Measurements from ENCODE around the gene ADGRB3. TPM values are rescaled to one million over a fixed set of nuclear protein-coding genes. Genes with fewer than 3 reads are reported as not detected.
"Not testable (repeated sequence)": the region's sequence is repeated elsewhere in the genome, so short reads cannot be mapped to it uniquely, and the experiment has no call there.

Gene ADGRB3
- total RNA-seq, 2 experiments from 2014 or later = not detected

- H3K4me3 Mint-ChIP-seq = no peak overlapping the region
- H3K9me3 Mint-ChIP-seq = peaks cover 1% of the 10 kb centered on the region
- no peak overlapping the region for H3K27ac Mint-ChIP-seq
- no peaks in the 10 kb centered on the region for H3K27me3 Mint-ChIP-seq
- no peaks in the 10 kb centered on the region for H3K36me3 Mint-ChIP-seq
- H3K4me1 Mint-ChIP-seq = no peaks in the 10 kb centered on the region
- DNase-seq = no peak
Measured at GRCh38 chr6:69280858-69281257, 645.8 kb downstream of the ADGRB3 start.

DNA sequence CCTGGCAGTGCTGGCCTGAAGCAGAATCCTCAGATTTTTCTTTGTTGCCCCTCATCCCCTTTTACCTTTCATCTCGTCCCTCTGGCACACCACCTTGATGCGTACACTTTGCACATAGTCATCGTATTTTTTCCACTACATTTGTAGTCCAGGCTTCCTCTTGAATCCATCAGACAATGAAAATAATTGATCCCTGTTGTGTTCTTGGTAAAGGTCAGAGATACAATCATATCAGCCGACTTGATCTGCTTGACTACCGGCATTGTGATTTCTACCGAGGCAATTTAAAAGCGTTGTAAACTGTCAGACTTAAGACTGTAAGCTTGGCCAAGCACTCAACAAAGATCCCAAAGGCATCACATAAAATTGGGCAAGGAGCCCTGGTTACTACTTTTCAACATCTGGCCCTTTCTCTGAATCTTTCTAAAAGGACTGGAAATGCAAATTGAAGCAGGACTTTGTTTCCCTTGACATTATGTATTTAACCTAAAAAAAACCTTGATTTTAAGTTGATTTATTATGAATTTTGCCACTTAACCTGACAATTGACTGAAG lies 649.2 kb downstream of the ADGRB3 start:
- DNase-seq = no peak
- Mint-ChIP-seq H3K27me3 (no peaks in the 10 kb centered on the region), H3K4me3 (no peak overlapping the region), H3K4me1 (no peaks in the 10 kb centered on the region), H3K27ac (no peak overlapping the region), H3K36me3 (no peaks in the 10 kb centered on the region), H3K9me3 (peaks cover 1% of the 10 kb centered on the region)

DNA sequence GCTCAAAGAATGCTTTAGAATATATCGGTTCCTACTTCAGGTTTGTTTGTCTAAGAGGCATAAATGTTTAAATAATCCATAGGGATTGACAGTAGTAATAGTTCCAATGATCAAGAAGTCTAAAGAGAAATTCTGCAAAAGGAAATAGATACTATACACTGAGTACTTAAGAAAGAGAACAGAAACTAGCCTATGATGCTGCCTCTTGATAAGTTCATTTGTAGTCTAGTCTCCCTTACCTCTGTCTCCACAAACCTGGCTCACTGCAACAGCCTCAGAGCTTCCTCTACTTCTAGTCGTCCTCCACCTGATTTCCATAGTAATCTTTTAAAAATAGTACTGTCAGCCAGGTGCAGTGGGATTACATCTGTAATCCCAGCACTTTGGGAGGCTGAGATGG lies 650.0 kb downstream of the ADGRB3 start:
- peaks cover 1% of the 10 kb centered on the region for H3K9me3 Mint-ChIP-seq
- no peak overlapping the region for H3K4me3 Mint-ChIP-seq
- no peak overlapping the region for H3K27ac Mint-ChIP-seq
- DNase-seq = no peak
- no peaks in the 10 kb centered on the region for H3K4me1 Mint-ChIP-seq
- H3K27me3 Mint-ChIP-seq = no peaks in the 10 kb centered on the region
- no peaks in the 10 kb centered on the region for H3K36me3 Mint-ChIP-seq

- DNase-seq = no peak
- no peaks in the 10 kb centered on the region for H3K27me3 Mint-ChIP-seq
- no peak overlapping the region for H3K27ac Mint-ChIP-seq
- no peak overlapping the region for H3K4me3 Mint-ChIP-seq
- no peaks in the 10 kb centered on the region for H3K4me1 Mint-ChIP-seq
- no peaks in the 10 kb centered on the region for H3K36me3 Mint-ChIP-seq
- peaks cover 1% of the 10 kb centered on the region for H3K9me3 Mint-ChIP-seq
Measured at GRCh38 chr6:69286331-69286730, 651.2 kb downstream of the ADGRB3 start.

GRCh38 chr6:69288198-69288597 lies 653.1 kb downstream of the ADGRB3 start:
- H3K9me3 Mint-ChIP-seq, H3K36me3 Mint-ChIP-seq, H3K27ac Mint-ChIP-seq, H3K4me1 Mint-ChIP-seq, H3K27me3 Mint-ChIP-seq, H3K4me3 Mint-ChIP-seq, DNase-seq: not testable (repeated sequence)

- Mint-ChIP-seq H3K9me3 (peaks cover 1% of the 10 kb centered on the region), H3K27me3 (no peaks in the 10 kb centered on the region), H3K4me3 (no peak overlapping the region), H3K4me1 (no peaks in the 10 kb centered on the region), H3K36me3 (no peaks in the 10 kb centered on the region), H3K27ac (no peak overlapping the region)
- no peak for DNase-seq
Measured at GRCh38 chr6:69289689-69290495, 654.8 kb downstream of the ADGRB3 start.

GRCh38 chr6:69293471-69293870 lies 658.4 kb downstream of the ADGRB3 start:
- Mint-ChIP-seq H3K36me3 (no peaks in the 10 kb centered on the region), H3K4me1 (no peaks in the 10 kb centered on the region), H3K4me3 (no peak overlapping the region), H3K27me3 (no peaks in the 10 kb centered on the region), H3K9me3 (peaks cover 3% of the 10 kb centered on the region), H3K27ac (no peak overlapping the region)
- no peak for DNase-seq

- DNase-seq = no peak
- Mint-ChIP-seq H3K36me3 (no peaks in the 10 kb centered on the region), H3K27ac (no peak overlapping the region), H3K27me3 (no peaks in the 10 kb centered on the region), H3K4me3 (no peak overlapping the region), H3K4me1 (no peaks in the 10 kb centered on the region), H3K9me3 (peaks cover 3% of the 10 kb centered on the region)
Measured at GRCh38 chr6:69294407-69294806, 659.3 kb downstream of the ADGRB3 start.

- Mint-ChIP-seq H3K4me3 (no peak overlapping the region), H3K27me3 (no peaks in the 10 kb centered on the region), H3K27ac (no peak overlapping the region), H3K9me3 (peaks cover 3% of the 10 kb centered on the region), H3K4me1 (no peaks in the 10 kb centered on the region), H3K36me3 (no peaks in the 10 kb centered on the region)
- no peak for DNase-seq
Measured at GRCh38 chr6:69294862-69295261, 659.8 kb downstream of the ADGRB3 start.

DNA sequence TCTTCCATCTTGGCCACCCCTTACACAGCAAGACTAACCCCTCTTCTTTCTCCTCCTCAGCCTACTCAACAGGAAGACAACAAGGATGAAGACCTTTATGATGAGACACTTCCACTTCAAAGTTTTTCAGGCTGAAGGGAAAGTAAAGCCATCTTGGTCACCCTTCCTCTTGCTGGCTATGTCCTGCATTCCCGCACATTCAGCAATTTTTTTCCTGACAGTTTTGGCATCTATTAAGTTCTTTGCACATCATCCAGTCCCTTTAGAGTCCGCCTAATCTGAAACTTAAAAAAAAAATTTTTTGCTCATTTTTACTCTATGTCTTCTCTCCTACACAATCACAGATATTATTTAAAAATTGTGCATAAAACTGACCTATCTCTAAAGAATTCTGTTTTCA lies 668.3 kb downstream of the ADGRB3 start:
- H3K9me3 Mint-ChIP-seq = no peaks in the 10 kb centered on the region
- H3K27me3 Mint-ChIP-seq = no peaks in the 10 kb centered on the region
- no peak overlapping the region for H3K4me3 Mint-ChIP-seq
- H3K27ac Mint-ChIP-seq = no peak overlapping the region
- DNase-seq = no peak
- no peaks in the 10 kb centered on the region for H3K36me3 Mint-ChIP-seq
- H3K4me1 Mint-ChIP-seq = no peaks in the 10 kb centered on the region

GRCh38 chr6:69305456-69305855 lies 670.4 kb downstream of the ADGRB3 start:
- H3K36me3 Mint-ChIP-seq = no peaks in the 10 kb centered on the region
- no peak overlapping the region for H3K4me3 Mint-ChIP-seq
- H3K27ac Mint-ChIP-seq = no peak overlapping the region
- H3K27me3 Mint-ChIP-seq = no peaks in the 10 kb centered on the region
- no peak for DNase-seq
- H3K4me1 Mint-ChIP-seq = no peaks in the 10 kb centered on the region
- no peaks in the 10 kb centered on the region for H3K9me3 Mint-ChIP-seq

DNA sequence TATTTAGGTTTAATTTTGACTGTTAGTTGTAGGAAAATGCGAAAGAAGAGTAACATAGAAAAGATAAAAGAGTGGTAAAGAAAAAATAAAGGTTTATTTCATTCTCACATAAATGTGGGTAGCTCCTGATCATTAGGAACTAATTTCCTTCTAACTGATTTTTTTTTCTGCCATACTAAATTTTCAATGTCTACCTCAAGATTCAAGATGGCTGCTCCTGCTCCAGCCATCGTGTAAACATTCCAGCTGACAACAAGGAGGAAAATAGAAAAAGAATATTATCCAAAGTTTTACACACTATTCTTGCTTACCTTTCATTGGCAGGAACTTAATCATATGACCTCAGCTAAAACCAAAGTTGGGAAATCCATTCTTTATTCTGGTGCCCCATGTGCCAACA lies 673.5 kb downstream of the ADGRB3 start:
- no peak for DNase-seq
- H3K27ac Mint-ChIP-seq = no peak overlapping the region
- H3K27me3 Mint-ChIP-seq = no peaks in the 10 kb centered on the region
- H3K36me3 Mint-ChIP-seq = no peaks in the 10 kb centered on the region
- H3K4me3 Mint-ChIP-seq = no peak overlapping the region
- no peaks in the 10 kb centered on the region for H3K9me3 Mint-ChIP-seq
- no peaks in the 10 kb centered on the region for H3K4me1 Mint-ChIP-seq

- DNase-seq = no peak
- no peak overlapping the region for H3K27ac Mint-ChIP-seq
- H3K27me3 Mint-ChIP-seq = no peaks in the 10 kb centered on the region
- no peaks in the 10 kb centered on the region for H3K4me1 Mint-ChIP-seq
- no peak overlapping the region for H3K4me3 Mint-ChIP-seq
- H3K36me3 Mint-ChIP-seq = no peaks in the 10 kb centered on the region
- no peaks in the 10 kb centered on the region for H3K9me3 Mint-ChIP-seq
Measured at GRCh38 chr6:69311888-69312287, 676.8 kb downstream of the ADGRB3 start.

GRCh38 chr6:69314001-69314400 lies 678.9 kb downstream of the ADGRB3 start:
- no peak overlapping the region for H3K27ac Mint-ChIP-seq
- no peaks in the 10 kb centered on the region for H3K27me3 Mint-ChIP-seq

DNA sequence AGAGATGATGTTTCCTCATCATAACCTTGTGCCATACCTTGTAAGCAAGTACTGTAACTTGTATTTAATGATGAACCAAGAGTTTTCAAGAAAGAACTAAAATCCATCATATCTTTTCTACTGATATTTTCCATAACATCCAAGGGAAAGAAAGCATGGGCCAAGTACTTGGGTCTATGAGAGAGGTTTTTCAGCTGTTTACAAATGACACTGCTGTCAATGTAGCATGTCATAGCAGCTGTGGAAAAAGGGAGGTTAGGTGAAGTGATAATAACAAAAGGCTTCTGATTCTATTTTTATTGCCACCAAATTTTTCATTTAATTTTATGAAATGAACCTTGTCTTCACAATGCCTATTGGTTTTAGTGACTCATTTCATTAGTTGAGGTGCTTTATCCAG lies 679.4 kb downstream of the ADGRB3 start:
- H3K27me3 Mint-ChIP-seq = no peaks in the 10 kb centered on the region
- H3K36me3 Mint-ChIP-seq = no peaks in the 10 kb centered on the region
- no peaks in the 10 kb centered on the region for H3K4me1 Mint-ChIP-seq
- H3K9me3 Mint-ChIP-seq = no peaks in the 10 kb centered on the region
- no peak overlapping the region for H3K4me3 Mint-ChIP-seq
- H3K27ac Mint-ChIP-seq = no peak overlapping the region
- no peak for DNase-seq

More at GRCh38 chr6:69314001-69314400, 678.9 kb downstream of the ADGRB3 start:
- H3K4me1 Mint-ChIP-seq = no peaks in the 10 kb centered on the region
- no peak for DNase-seq
- no peaks in the 10 kb centered on the region for H3K36me3 Mint-ChIP-seq
- no peaks in the 10 kb centered on the region for H3K9me3 Mint-ChIP-seq
- no peak overlapping the region for H3K4me3 Mint-ChIP-seq

DNA sequence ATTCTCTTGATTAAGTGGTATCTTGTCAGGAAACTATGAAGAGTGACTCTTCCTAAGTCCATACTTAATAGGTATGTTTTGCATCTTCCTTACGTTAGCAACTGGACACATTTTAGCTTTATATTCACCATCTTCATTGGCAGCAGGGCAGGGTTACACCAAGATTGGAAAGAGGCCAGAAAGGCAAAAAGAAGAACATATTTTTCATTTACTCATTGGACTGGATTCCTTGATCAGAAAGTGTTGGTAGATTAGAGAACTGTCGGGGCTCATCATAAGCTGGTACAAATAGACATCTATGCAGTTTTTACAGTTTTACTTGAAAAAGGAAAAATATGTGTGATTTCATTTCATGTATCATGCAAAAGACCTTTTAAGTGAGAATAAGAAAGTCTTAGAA lies 696.8 kb downstream of the ADGRB3 start:
- H3K27ac Mint-ChIP-seq = no peak overlapping the region
- H3K36me3 Mint-ChIP-seq = no peaks in the 10 kb centered on the region
- DNase-seq = no peak
- peaks cover 2% of the 10 kb centered on the region for H3K9me3 Mint-ChIP-seq
- no peaks in the 10 kb centered on the region for H3K27me3 Mint-ChIP-seq
- H3K4me3 Mint-ChIP-seq = no peak overlapping the region
- no peaks in the 10 kb centered on the region for H3K4me1 Mint-ChIP-seq

Data from activated naive CD8-positive, alpha-beta T cell treated with anti-CD3 and anti-CD28 coated beads for 36 hours (primary cell).